HG02571 (cell line): ENCODE results near the gene LRP6.
"Not testable (repeated sequence)": the region's sequence is repeated elsewhere in the genome, so short reads cannot be mapped to it uniquely, and the experiment has no call there.

Source experiments
- ATAC-seq: cut with Tn5 transposase; IDR thresholded peaks from one replicate; pipeline ENCODE4 v1.9.1; 2021; ENCODE audit warnings: mild to moderate bottlenecking, moderate library complexity; ENCODE audit not compliant: unreplicated experiment

Gene LRP6

DNA sequence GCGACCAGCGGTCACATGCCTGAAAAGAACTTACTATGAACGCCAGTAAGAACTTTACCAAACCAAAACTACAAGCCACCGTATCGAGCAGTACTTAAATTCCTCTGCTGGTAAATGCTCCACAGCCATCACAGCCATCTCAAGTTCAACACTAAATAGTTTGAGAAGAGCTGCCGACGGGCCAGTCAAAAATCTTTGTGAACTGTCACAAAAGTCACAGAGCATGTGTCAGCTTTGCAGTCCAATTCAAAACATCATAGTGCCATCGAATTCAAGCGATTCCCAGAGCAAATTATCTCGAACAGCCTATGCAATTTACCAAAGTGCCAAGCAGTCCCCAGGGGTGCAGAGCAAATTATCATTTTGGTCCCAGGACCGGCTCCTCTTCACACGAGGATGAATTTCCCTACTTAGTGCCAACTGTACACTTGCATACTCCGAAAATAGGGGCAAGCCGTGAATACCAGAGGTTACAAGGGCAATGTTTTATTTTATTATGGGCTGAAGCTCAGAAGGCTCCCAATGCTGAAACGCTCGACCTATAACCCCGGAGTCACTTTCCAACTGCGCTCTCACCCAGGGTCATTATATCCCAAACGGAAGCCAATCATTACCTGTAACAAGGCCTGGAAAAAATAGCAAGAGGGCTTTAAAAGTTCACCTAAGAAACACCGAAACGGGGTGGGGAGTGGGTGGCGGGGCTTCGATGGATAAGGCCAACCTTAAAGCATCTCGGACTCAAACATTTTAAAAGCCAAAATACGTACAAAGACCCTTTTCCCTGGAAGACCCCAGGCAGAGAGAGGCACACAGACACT, 1.1 kb downstream of the LRP6 start:
- ATAC-seq: no peak

GRCh38 chr12:12265035-12265434, 1.8 kb downstream of the LRP6 start:
- ATAC-seq: no peak

- ATAC-seq: no peak
Observed at GRCh38 chr12:12263909-12264308, 2.9 kb downstream of the LRP6 start.

- not testable (repeated sequence) for ATAC-seq
Observed at GRCh38 chr12:12256291-12256757, 10.5 kb downstream of the LRP6 start.

DNA sequence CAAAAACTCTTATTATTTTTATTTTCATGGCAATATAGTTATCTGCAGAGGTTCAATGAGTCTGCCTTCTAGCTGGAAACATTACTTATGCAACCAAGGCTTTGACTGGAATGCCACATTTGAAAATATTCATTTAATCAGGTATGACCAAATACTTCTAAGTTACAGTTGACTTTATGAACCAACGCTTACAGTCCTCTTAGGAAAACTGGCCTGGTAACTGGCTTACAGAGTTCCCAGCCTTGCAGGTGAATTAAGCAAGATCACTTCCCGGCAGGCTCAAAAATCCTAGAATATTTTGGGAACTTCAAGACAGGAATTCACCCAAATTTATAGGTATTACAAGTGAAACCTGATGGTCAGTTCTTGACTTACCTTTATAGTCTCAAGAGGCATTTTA, 12.3 kb downstream of the LRP6 start:
- ATAC-seq: no peak

- no peak for ATAC-seq
Observed at GRCh38 chr12:12249216-12250050, 17.4 kb downstream of the LRP6 start.

DNA sequence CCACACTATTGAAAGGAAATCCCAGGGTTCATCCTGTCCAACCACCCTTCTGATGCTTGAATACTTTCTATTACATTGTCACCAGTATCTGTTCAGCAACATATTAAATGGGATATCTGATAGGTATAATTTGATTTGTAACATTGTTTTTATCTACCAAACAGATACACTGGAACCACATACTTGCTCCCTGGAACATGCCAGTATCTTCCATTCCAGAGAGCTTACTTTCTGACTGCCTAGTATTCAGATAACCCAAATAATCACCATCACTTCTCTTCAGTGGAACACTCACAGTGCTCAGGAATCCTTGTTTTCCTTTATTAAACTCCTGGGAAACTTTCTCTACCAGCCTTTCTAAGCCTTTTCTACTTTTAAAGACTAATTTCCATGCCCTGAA, 19.3 kb downstream of the LRP6 start:
- no peak for ATAC-seq

DNA sequence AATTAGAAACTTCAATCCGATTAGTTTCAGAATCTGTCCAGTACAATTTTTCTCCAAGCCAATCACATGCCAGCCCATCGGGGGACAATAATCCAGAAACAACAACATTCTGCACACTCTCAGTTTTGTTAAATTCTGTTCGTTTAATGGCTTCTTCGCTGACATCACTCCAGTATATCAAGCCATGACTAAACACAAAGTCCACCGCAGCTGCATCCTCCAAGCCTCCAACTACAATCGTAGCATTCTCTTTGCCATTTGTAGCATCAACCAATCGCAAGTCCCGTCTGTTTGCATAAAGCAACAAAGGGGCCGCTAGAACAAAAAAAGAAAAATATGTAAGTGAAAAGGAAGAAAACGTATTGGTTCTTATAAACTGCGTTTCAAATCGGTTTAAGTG, 22.5 kb downstream of the LRP6 start:
- ATAC-seq: no peak

DNA sequence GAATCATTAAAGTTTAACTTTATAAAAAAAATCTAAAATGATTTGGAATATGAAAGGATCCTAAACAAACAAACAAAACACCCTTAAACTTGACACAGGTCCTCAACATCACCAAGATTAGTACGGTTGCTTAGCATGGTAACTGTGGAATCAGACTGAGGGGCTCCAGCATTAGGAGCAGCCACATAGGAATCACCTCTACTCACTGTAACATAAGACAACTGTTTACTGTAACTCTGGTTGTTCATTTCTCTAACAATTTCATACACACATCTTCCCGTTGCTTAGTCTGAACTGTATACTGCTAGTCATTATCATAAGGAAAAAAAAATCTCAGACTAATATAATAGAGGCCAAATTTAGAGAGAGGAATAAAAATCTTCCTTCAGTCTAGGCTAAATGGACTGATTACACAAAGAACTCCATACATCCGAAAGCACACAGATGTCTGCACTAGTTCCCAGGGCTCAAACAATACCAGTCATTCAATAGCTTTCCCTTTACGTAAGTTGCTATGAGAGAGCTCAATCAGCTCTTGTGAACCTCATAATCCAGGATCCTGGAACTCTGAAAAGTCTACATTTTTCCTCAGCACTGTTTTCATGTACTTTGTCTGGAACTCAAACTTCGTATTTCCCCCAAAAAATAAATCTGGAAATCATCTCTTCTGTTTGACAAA, 26.0 kb downstream of the LRP6 start:
- ATAC-seq: no peak

DNA sequence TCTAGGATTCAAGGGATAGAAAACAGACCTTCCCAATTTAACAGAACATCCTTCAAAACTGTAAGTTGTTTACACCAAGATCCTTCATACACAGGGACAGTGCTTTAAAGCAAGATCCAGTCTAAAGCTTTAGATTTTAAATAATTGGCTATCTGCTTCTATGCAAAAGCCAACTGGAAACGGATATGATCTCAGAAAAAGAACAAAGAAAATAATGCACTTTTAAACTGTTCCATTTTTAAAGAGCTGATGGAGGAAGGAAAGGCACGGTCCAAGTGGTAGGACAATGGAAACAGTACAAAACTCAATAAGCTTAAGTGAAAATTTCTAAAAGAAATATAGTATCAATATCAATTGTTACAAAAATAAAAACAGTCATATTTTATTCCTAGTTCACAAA, 27.7 kb downstream of the LRP6 start:
- no peak for ATAC-seq

DNA sequence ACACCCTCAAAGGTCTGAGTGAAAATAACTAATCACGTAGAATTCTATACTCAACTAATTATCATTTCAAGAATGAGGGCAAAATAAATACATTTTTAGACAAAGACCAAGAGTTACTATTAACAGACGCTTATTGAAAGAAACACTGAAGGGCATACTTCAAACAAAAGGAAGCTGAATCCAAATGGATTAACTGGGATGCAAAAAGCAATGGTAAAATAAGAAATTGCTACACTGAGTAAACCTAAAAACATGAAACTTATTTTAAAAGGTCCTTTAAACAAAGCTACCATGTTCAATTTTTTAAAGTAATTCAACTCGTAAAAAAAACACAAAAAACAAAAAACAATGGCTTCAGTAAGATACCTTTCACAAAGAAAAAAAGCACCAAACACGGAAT, 28.2 kb downstream of the LRP6 start:
- ATAC-seq: no peak

GRCh38 chr12:12236896-12237295, 29.9 kb downstream of the LRP6 start:
- no peak for ATAC-seq

DNA sequence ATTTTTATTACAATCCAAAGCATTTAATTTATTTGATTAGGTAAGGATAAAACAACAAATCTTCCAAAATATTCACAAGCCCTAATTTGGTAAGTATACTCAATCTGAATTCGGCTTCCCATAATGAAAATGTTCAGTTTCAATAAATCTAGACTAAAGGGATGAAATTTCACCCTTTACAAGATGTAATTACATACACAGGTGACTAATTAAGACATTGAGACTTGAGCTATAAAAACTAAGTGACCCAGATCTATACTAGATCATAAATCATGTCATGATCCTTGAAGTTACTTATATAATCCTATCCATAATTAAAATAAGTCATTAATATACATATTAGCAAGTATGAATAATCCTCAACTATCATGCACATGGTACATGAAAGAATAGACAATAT, 36.6 kb downstream of the LRP6 start:
- no peak for ATAC-seq

- ATAC-seq: no peak
Observed at GRCh38 chr12:12229556-12230092, 37.2 kb downstream of the LRP6 start.

GRCh38 chr12:12228402-12228801, 38.4 kb downstream of the LRP6 start:
- no peak for ATAC-seq

DNA sequence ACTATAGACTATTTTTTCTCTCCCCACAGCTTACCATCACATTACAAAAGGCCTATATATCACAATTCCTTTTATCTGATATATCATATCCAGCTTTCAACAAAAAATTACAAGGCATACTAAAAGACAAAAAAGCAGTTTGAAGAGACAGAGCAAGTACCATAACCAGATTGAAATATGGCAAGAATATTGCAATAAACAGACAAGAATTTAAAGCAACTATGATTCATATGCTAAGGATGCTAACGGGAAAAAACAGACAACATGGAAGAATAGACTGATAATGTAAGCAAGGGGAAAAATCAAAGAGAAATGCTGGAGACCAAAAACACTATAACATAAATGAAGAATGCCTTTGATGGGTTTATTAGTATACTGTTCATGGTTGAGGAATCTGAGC, 40.7 kb downstream of the LRP6 start:
- no peak for ATAC-seq

GRCh38 chr12:12224240-12224940, 42.5 kb downstream of the LRP6 start:
- ATAC-seq: no peak

DNA sequence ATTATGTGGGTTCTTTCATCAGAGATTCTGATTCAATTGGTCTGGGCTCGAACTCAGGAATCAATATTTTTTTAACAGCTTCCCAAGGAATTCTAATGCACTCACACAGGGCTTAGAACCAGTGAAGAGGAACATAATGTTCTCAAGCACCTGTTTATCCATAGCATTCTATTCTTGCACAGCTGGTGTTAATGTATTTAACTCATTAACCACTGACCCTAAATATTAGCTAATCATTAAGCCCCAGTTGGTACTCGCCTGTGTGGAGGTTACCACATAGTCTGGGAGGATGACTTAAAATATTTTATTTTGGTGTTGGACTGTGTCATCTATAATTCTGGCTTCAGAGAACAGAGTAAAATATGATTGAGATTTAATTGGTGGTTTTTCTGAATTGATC, 45.3 kb downstream of the LRP6 start:
- ATAC-seq: no peak

DNA sequence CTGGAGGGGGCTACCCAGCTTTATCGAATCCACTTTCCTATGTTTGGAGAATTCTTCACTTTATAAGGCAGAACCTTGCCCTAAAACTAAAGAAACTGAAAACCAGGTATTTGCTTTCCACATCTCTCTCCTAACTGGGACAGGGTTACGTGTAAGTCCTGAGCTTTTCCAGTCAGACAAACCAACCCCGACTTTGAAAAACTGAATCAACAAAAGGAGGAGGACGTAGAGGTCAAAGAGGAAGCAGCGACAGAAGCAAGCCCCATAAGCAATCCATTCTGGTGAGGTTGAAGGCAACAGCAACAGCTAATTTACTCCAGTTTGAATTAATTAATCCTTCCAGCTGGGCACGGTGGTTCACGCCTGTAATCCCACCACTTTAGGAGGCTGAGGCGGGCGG, 47.2 kb downstream of the LRP6 start:
- ATAC-seq: no peak

DNA sequence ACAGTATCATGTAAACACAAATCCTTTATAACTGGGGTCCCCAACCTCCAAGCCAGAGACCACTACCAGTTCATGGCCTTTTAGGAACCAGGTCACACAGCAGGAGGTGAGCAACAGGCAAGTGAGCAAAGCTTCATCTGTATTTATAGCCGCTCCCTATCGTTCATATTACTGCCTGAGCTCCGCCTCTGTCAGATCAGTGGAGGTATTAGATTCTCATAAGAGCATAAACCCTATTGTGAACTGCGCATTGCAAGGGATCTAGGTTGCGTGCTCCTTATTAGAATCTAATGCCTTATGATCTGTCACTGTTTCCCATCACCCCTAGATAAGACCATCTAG, 49.9 kb downstream of the LRP6 start:
- no peak for ATAC-seq
